ENCODE measurements around the gene PTOV1.
A peak's percentile ranks its signal among the peaks of the same experiment; 100 is the strongest.

The PTOV1 gene

DNA sequence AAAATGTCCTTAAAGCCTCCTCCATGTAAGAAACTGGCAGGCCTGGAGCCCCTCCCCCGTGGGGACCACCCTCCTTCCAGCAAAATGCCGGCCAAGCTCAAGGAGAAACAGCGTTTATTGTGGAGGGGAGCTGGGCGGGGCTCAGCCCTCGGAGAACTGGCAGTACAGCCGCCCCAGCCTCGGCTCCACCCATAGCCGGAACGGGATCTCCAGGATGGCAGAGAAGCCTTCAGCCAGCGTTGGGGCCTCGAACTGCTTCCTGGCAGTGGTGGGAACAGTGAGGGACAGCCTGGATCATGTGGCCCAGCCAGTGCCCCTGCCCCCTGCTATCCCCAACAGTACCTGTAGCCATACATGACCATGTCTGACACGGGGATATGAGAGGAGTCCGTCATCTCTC is 10.1 kb downstream of the PTOV1 start:
- DNase-seq = no peak

DNA sequence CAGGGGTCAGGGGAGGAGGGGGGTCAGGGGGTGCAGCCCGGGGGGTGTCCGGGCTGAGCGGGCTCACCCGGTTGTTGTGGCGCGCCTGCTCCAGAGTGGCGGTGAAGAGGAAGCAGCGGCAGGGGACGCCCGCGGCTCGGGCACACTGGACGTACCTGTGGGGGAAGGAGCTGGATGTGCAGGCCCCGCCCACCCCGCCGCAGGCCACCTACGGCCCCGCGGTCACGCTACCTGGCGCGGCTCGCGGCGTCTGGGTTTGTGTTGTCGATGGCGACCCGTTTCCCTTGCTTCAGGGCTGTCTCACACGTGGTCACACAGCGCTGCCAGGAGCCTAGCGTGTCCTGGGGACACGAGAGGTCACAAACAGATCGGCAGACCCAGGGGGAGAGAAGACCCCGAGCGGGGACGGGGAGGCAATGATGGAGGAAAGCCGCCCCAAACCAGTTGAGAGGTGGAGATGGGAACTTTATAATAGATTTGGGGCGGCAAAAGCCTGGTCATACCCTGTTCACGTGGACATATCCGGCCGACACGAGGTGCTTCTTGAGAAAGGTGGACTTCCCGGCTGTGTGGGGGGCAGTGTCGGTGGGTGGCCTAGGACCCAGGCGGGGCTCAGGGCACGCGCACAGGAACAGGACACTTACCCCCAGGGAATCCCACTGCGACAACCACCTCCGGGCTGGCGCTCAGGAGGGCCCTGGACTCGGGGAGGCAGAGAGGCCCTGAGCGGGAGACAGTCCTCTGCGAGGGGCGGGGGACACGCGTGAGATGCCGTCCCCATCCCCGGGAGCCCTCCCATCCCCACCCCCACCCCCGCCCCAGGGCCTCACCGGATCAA is 10.8 kb downstream of the PTOV1 start:
- no peak for DNase-seq

GRCh38 chr19:49862391-49863253 is 11.7 kb downstream of the PTOV1 start:
- DNase-seq = no peak

GRCh38 chr19:49863254-49863934 is 12.4 kb downstream of the PTOV1 start:
- DNase-seq = no peak

- DNase-seq = no peak
Measured at GRCh38 chr19:49863935-49864320, 13.0 kb downstream of the PTOV1 start.

- no peak for DNase-seq
Measured at GRCh38 chr19:49864890-49865289, 13.9 kb downstream of the PTOV1 start.

DNA sequence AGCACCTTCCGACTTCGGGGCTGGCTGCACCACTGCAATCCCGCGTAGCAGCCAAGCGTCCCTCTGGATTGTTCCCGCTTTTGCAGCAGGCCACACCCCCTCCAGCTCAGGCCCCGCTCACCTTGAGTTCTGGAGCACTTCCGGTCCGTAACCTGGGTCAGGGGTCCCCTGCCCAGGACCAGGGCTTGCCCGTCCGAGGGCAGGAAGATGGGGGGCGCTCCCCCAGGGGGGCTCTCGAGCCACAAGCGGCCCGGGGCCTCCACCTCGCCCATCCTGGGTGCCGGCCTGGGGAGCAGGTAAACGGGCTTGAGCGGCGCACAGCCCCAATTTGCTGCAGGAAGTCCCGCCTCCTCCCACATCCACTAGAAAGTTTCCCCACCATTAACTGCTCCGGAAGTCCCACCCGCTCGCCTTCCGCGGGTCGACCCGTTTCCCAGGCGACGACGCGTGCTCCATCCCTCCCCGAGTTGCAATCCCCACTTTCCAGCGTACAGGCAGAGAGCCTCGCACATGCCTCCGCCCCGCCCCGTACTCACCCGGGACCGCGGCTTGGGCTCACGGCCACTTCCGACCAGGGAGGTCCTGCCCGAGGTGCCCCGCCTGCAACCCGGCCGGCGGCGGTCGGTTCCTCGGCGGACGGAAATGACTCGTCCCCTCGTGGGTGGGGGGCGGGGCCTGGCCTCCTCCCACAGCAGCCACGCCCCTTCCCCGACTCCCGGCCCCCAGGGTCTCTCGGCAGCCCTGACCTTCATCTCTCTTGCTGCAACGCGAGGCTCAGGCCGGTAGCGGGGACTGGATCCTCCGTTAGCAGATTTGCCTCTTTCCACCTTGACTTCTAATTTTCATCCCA is 16.2 kb downstream of the PTOV1 start, which contains the start of gene PNKP:
Gene PNKP, minus strand, starts transcription at position 644 of the 850 bp plus-strand sequence. Its CDS starts 372 bp downstream, at position 272.
- DNase-seq = peak; percentile 85

- no peak for DNase-seq
Measured at GRCh38 chr19:49869009-49869483, 18.1 kb downstream of the PTOV1 start.

DNA sequence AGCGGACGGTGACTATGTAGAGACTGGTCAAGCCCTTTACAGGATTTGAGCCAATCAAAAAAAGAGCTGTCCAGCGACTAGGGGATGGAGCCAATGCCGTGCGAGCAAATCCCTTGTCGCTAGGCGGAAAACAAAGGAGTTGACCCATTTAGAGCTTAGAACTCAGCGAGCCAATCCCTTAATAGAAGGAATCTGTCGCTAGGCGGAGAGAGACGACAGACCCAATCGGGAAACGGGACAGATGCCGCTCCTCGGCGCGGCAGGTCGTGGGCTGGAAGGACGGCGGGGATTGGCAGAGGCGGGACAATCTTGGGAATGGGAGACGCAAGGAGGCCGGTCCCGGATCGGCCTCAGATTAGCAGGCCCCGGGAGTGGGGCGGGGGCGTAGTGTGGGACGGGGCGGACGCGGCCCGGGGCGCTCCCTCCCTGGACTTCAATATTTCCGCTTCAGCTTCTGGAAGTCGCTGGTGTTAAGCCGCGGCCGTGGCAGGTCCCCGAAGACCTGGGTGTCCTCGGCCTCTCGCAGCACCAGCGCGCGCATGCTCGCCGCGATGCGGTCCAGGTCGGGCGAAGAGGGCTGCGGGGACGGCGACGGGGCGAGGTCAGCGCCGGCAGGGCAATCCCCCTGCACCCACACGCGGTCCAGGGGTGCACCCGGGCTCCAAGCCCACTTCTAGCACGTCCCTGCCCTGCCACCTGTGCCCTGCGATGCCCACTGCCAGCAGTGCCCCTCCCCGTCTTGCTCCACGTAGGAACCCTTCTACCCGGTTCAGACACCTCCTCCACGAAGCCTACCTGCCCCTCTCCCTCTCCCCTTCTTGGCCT is 18.7 kb downstream of the PTOV1 start:
- DNase-seq = peak; percentile 83

GRCh38 chr19:49870309-49870901 is 19.4 kb downstream of the PTOV1 start:
- DNase-seq = no peak

DNA sequence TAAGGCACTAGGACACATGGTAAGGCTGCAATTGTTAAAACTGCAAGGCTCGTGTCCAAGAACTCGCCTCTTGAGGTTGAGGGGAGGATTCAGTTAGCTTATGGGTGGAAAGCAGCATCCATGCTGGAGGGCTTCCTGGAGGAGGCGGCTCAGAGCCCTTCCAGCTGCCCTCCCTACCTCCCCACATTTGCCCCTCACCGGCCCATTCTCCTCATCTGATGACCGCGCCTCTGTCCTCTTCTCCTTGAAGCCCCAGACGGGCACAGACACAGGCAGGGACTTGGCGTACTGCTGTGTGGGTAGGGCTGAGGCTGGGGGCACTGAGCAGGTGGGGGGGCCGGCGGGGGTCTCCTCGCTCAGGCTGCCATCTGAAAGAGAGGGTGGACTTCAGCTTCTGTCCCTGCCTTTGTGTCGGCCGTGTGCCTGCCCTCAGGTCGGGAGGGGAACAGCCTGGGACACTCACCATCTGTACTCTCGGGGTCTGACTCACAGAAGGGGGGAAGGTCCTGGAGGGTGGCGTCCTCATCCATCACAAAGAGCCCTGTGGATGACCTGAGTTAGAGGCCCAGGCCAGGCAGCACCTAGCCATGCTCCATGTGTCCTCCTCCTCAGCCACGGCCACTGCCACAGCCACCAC is 20.5 kb downstream of the PTOV1 start:
- DNase-seq = no peak

GRCh38 chr19:49872245-49873128 is 21.5 kb downstream of the PTOV1 start:
- DNase-seq = no peak

GRCh38 chr19:49873129-49873521 is 22.2 kb downstream of the PTOV1 start:
- no peak for DNase-seq

DNA sequence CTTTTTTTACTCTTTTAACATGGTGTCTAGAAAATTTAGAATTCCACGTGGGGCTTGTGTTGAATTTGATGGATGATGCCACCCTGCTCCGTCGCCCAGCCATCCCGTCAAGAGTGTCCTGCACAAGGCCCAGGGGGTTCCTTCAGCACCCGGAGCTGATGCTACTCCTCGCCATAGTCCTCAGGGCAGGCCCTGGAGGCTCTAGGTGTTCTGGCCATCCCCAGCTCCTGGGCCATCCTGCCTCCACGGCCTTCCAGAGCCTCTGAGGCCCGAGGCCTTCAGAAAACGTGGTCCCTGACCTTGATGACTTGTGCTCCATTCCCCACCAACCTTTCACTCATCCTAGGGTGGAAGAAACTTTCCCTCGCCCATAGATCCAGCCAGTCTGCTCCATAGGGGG is 22.9 kb downstream of the PTOV1 start:
- no peak for DNase-seq

DNA sequence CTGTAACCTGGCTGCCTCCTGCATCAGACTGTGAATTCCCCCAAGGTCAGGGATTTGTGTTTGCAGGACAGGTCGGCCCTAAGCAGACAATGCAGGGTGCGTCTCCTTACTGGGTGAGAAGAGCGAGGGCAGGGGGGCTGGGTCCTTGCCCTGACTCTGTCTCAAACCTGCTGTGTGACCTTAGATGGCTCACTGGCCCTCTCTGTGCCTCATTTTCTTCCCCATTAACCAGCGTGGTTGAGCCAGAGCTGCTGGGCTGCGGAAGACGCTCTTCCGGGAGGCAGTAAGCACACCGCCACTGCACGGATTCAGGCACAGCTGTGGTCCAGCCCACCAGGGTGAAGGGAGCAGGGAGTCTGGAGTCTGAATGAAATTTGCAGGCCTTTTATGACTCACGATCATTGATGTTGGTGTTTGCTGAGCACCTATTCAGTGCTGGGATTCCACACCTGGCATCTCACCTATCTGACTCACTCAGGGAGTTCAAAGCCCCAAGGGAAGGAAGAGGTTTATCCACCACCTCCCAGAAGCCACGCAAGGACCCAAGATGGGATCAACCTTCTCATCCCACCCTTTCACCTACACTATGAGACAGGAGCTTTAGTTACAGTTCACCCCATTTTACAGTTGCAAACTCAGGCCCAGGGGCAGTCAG is 23.7 kb downstream of the PTOV1 start:
- DNase-seq = no peak

DNA sequence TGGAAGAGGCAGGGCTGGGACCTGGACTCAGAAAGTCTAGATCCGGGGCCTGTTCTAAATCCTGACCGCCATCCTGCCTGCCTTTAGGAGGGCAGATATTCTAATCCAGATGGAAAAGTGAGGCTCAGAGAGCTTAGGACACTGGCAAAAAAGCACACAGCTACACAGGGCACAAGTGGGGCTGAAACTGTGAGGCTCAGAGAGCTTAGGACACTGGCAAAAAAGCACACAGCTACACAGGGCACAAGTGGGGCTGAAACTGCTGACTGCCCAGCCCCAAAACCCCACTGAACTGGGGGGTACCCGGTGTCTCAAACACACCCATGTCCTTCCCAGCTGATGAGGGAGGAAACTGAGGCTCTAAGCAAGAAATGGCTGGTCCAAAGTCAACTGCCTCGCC is 24.2 kb downstream of the PTOV1 start:
- no peak for DNase-seq

DNA sequence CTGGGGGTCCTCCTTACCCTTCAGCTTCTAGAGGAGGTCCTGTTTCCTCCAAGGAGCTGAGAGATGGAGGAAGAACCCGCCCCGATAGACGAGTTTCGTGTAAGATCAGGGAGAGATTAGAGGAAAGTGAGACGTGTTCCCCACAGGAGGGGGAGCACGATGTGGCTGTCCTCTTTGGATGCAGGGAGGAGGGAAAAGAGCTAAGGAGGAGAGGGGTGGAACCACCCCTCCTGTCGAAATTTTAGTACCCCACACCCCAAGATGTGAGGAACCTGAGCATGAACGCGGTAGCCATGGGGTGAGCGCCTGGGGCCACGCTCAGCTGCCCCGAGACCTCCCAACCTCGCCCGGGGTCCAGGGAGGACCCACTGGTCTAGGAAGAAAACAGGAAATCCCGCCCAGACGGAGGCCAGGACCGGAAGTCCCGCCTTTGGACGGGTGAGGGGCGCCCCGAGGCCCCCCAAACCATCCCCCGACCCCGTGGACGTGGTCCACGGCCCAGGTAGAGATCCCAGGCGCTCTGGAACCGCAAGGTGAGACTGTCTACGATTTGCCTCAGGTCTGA is 25.0 kb downstream of the PTOV1 start:
- peak; percentile 64 for DNase-seq

DNA sequence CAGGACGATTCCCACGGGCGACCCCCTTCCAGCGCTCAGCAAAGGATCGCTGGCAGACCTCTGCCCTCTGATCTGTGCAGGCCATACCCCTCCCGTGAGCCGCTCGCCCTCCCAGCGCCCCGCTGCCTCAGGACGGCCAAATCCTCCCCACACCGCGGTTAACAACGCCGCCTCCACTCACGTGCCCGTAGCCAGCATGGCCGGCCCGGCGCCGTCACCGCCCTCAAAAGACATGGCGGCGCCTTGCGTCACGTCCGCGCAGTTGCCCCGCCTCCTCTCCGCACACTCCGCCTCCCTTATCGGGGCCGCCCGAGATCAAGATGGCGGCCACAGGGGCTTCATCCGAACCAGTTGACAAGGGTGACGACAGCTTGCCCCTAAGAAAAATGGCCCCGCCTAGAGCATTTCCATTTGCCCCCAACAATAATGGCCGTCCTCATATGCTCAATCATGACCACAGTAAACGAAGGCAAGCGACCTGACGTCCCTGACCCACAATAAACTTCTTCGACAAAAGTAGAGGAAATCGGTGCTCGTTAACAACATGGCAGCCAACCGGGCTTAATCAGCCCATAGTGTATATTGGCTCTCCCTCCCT is 25.6 kb downstream of the PTOV1 start:
- peak; percentile 97 for DNase-seq
